ENCODE data around the gene CARS2. TPM values are rescaled to one million over a fixed set of nuclear protein-coding genes. Genes with fewer than 3 reads are reported as not detected.

The CARS2 gene
- total RNA-seq, 1 experiment from 2014 or later = 41.9 TPM

- Histone ChIP-seq H3K9me3 (ENCODE audit: control insufficient read depth, low read depth, low read length) (no peaks in the 10 kb centered on the region), H3K4ac (ENCODE audit: low read depth, low read length) (no peak overlapping the region), H3K4me1 (ENCODE audit: insufficient read depth, low read length) (no peaks in the 10 kb centered on the region), H3T11ph (ENCODE audit: low read length) (no peak overlapping the region), H2BK12ac (ENCODE audit: insufficient read length, low read depth, low read length) (no peak overlapping the region), H4K20me1 (ENCODE audit: control insufficient read depth, insufficient read depth, insufficient read length) (no peaks in the 10 kb centered on the region), H2BK120ac (ENCODE audit: low read depth, low read length, poor library complexity, severe bottlenecking) (no peak overlapping the region), H3K14ac (ENCODE audit: insufficient read depth, low read length) (no peak overlapping the region), H2AK5ac (ENCODE audit: insufficient read length, low read length) (no peak overlapping the region), H3K4me2 (ENCODE audit: insufficient read depth, insufficient read length, low read length) (no peak overlapping the region), H3K9ac (ENCODE audit: extremely low read depth, insufficient read length, low read length) (no peak overlapping the region), H2BK20ac (ENCODE audit: low read depth, low read length, poor library complexity, severe bottlenecking) (no peak overlapping the region), H3K23ac (ENCODE audit: insufficient read length, low read depth, low read length) (no peak overlapping the region), H3K27ac (ENCODE audit: insufficient read length, low read depth, low read length) (no peak overlapping the region), H4K5ac (ENCODE audit: insufficient read length, low read depth, low read length) (no peak overlapping the region), H3K27me3 (ENCODE audit: insufficient read depth, low read length) (no peaks in the 10 kb centered on the region), H3K23me2 (ENCODE audit: insufficient read length, low read depth, low read length, poor library complexity, severe bottlenecking) (no peaks in the 10 kb centered on the region), H4K8ac (replicated peaks; ENCODE audit: insufficient read length, low read depth, low read length) (no peak overlapping the region), H2BK5ac (ENCODE audit: insufficient read length, low read length) (no peak overlapping the region), H3K56ac (ENCODE audit: insufficient read length, low read depth, low read length) (no peak overlapping the region), H3K18ac (ENCODE audit: insufficient read length, low read depth, low read length) (no peak overlapping the region), H4K91ac (ENCODE audit: insufficient read length, low read depth, low read length) (no peak overlapping the region), H2AFZ (ENCODE audit: low read length) (no peak overlapping the region), H3K79me1 (ENCODE audit: insufficient read depth, low read depth, low read length, poor library complexity, severe bottlenecking) (no peaks in the 10 kb centered on the region), H3K79me2 (ENCODE audit: insufficient read depth, low read length) (no peaks in the 10 kb centered on the region), H2BK15ac (ENCODE audit: low read depth, low read length) (no peak overlapping the region)
- Mint-ChIP-seq H3K4me3 (no peak overlapping the region), H3K27ac (no peak overlapping the region), H3K27me3 (ENCODE audit: low read depth) (no peaks in the 10 kb centered on the region; the same call in 1 of the 2 replicates), H3K36me3 (ENCODE audit: insufficient read depth in 1 of 3, low read depth in 3 of 3) (no peaks in the 10 kb centered on the region), H3K4me1 (peaks cover 12 to 13% of the 10 kb centered on the region in 2 experiments), H3K9me3 (no peaks in the 10 kb centered on the region)
- no peak for DNase-seq
- TF ChIP-seq, protein P1, sequence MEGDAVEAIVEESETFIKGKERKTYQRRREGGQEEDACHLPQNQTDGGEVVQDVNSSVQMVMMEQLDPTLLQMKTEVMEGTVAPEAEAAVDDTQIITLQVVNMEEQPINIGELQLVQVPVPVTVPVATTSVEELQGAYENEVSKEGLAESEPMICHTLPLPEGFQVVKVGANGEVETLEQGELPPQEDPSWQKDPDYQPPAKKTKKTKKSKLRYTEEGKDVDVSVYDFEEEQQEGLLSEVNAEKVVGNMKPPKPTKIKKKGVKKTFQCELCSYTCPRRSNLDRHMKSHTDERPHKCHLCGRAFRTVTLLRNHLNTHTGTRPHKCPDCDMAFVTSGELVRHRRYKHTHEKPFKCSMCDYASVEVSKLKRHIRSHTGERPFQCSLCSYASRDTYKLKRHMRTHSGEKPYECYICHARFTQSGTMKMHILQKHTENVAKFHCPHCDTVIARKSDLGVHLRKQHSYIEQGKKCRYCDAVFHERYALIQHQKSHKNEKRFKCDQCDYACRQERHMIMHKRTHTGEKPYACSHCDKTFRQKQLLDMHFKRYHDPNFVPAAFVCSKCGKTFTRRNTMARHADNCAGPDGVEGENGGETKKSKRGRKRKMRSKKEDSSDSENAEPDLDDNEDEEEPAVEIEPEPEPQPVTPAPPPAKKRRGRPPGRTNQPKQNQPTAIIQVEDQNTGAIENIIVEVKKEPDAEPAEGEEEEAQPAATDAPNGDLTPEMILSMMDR (conservative IDR thresholded peaks at IDR 0.05) = peak; percentile 70
- no CpG with 5 or more reads among the region's 6 CpGs for WGBS (ENCODE audit: extremely low coverage, insufficient read length, low lambda C conversion rate)
These were observed 112.3 kb downstream of the CARS2 start for GRCh38 chr13:110593430-110594130.
